ENCODE results near the gene RNF222.
"Not testable (repeated sequence)": the region's sequence is repeated elsewhere in the genome, so short reads cannot be mapped to it uniquely, and the experiment has no call there.

The RNF222 gene

DNA sequence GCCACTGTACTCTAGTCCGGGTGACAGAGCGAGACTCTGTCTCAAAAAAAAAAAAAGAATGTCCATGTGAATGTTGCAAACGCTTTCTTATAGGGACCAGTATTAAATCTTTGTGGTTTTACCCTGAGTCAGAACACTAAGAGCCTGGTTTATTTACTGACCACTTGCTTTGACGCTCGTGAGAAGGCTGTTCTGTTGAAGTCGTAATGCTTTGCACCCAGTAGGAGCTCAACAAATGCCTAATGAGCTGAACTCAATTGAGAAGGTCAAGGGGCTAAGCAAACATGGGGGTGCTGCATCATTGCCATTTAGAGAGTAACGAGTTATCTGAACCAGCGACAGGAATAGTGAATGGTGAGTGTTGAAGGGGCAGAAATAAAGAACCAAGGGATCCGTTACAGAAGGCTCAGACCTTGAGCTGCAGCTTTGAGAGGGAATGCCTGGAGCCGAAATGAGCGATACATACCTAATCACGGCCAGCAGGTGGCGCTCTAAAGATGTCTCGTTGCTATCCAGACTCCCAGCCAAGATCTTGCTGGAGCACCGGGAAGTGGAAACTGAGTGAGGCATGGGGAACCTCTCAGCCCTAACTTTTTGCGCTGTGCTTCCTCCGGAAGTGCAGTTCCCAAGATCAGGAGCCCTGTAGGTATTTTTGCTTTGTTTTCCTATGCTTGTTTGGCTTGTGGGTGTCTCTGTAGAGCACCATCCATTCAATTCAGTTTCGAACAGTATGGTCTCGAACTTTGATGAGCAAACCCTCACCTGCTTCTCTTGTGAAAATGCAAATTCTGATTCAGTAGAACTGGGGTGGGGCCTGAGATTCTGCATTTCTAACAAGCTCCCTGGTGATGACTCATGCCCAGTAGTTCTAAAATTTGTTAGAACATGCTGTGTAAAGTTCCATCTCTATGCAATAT lies 12.6 kb upstream of the RNF222 start:
- DNase-seq, result no peak

DNA sequence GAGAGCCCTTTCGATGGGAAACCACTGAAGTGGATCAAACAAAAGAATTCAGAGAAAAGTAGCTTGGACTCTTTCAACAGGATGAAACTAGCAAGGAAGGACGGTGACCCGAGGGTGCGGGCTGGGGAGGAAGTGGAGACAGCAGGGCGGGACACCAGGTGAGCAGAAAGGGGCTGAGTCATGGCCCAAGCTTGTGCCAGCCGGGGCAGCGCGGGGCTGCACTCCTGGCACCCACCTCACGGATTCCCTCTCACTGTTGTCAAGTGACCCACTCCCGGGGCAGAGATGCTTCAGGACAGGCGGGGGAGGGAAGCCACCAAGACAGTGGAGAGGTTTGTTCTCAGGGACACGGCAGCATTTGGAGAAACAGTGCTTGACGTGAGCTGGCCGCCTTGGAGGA lies 10.7 kb upstream of the RNF222 start:
- no peak for DNase-seq

DNA sequence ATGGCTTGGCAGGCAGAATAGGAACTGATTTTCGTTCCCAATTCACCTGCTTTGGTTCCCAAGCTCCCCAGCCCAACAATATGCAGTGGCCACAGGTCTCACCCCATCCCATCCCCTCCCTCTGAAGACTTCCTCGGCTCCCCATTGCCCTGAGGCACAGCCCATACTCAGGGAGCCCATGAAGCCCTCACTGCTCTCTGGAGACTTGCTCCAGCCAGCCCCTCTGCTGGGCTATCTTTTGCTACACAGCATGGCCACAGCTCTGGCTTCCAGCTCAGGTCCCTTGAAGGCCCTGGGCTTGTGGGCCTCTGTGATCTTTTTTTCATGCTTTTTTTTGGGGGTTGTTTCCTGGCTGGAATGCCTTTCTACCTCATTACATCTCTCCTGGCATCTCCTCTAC lies 8.5 kb upstream of the RNF222 start:
- no peak for DNase-seq

DNA sequence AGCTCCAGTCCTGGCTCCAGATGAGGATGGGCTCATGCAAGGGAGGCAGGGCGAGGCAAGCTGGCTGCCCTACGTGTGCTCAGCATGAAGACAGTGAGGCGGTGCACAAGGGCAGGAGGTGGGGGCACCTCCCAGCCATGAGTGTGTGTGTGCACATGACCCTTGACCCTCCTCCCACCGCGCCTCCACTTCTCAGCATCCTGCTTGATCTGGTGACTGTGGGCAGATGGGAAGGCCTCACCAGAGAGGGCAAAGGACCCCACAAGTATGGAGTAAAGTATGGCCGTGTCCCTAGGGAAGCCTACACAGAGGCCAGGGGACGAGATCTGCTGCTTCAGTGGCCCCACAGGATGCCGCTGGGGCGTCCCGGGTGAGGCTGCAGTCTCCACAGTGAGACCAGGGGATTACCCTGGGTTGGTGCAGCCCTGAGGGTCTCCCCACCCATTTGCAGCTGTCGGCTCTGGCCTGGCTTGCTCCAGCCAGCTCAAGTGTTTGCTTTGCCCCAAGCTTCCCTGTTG lies 7.9 kb upstream of the RNF222 start:
- DNase-seq, result no peak

DNA sequence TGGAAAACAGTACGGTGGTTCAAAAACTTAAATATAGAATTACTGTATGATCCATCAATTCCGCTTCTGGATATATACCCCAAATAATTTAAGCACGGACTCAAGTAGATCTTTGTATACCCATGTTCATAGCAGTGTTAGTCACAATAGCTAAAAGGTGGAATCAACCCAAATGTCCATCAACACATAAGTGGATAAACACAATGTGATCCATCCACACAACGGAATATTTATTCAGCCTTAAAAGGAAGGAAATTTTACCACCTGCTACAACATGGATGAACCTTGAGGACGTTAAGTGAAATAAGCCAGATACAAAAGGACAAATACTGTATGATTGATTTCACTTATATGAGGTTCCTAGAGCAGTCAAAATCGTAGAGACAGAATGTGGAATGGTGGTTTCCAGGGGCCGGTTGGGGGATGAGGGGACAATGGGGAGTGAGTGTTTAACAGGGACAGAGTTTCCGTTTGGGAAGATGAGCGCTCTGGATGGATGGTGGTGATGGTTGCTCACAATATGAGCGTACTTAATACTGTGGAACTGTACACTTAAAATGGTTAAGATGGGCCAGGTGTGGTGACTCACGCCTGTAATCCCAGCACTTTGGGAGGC lies 5.4 kb upstream of the RNF222 start:
- no peak for DNase-seq

DNA sequence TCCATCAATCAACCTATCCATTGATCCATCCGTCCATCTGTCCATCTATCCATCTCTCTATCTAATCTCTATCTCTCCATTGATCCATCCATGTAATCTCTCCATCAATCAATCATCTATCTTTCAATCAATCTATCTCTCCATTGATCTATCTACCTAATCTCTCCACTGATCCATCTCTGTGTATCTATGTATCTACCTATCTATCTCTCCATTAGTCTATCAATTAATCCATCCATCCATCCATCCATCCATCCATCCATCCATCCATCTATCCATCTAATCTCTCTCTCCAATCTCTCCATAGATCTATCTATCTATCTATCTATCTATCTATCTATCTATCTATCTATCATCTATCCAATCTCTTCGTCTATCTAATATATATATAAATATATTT lies 3.5 kb upstream of the RNF222 start:
- DNase-seq, result no peak

DNA sequence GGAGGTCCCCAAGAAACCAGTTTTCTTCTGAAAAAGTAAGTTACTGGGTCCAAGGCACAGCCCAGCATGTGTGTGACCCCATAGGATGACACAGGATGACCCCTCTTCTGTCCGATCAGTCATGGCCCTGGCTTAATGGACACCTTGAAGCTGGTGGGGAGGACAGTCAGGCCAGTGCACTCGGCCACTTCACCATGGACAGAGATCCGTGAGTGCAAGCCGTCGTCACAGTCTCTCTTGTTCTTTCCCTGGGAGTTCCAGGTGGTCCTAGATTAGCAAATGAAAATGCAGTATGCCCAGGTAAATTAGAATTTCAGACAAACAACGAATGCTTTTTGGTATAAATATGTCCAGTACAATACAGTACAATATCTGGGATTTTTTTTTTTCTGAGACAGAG lies 1.4 kb upstream of the RNF222 start:
- DNase-seq, result no peak

DNA sequence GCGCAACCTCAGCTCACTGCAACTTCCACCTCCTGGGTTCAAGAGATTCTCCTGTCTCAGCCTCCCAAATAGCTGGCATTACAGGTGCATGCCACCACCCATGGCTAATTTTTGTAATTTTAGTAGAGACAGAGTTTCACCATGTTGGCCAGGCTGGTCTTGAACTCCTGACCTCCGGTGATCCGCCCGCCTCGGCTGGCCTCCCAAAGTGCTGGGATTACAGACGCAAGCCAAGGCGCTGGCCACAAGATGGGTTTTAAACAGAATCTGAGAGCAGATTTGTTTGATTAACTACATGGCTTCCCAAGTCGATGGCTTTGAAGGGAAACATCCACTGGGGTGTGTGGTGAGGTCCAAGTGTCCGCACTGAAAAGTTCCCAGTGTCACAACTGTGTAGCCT lies 3.1 kb downstream of the RNF222 start:
- DNase-seq, result not testable (repeated sequence)

DNA sequence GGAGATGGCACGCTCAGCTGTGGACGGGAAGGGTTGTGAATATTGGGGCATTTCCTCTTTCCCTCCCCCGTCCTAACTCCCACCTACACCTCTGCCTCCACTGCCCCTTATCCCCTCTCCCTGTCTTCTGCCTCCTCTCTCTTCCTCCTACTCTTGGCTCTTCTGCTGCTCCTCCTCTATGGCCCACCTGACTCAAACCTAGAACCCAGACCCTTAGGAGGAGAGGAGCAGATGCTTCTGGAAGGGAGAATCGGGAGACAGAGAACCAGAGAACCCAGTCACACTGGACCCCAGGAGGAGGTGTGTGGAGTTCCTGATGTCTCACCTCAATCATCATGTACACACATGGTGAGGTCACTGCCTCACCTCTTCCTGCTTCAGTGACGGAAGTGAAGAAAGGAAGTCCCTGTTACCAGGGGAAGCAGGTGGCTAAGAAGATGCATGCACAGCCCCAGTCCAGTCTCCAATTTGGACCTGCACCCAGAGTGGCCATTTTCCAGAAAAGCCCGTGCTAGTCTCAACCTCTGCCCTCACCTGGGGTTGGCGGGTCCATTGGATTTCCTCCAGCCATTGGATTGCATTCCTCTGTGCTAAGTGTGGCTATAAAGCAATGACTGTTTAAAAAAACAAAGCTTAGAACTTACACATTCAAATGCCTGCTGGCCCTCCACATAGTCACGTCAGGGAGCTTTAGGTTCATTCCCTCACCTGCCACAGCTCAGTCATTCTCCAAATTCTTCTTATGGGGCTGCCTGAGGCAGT lies 4.0 kb downstream of the RNF222 start:
- DNase-seq, result no peak

DNA sequence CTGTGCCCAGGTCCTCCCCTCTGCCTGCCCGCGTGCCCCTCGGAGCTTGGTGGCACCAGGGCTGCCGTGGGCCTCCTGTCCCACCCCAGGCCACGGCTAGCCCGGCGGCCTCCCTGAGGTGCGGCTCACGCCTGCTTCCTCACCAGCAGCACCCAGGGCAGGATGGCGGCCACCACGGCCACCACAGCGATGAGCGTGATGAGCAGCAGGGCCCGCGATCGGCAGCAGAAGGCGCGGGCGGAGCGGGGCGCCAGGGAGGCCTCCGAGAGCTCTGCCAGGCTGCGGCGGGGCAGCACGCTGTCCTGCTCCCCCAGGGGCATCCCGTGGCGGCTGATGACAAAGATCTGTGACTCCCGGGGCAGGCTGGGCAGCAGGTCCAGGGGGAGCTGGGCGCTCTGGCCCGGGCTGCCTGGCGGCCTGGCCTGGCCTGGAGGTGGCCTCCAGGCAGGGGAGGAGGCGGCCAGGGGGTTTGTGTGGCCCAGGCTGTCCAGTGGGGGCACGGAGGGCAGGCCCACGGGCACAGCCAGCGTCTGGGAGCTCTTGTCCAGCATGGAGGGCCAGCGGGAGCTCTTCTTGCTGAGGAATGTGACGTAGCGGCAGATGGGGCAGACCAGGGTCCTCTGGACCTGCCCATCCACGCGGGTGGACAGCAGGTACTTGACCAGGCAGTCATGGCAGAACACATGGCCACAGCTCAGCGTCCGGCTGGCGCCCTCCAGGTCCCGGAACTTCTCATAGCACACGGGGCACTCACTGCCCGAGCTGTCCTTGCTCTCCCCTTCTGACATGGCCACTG lies 4.8 kb downstream of the RNF222 start:
- DNase-seq, result no peak

DNA sequence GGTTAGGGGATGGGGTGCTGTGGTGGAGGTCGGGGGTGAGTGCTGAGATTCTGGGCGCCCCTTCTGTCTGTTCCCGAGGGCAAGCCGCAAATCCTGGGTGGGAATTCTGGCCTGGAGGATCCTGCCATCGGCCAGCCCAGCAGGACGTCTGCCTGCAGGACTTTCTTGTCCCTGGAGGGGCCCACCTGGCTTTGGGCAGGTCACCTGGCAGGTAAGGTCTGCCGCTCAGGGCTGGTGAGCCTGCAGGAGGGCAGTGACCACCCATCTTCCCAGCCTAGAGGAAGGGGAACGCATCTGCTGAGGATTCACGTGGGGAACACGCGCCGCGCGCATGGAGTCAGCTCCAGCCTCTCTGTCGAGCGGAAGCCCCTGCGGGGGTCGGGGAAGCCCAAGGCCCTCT lies 5.4 kb downstream of the RNF222 start:
- no peak for DNase-seq

DNA sequence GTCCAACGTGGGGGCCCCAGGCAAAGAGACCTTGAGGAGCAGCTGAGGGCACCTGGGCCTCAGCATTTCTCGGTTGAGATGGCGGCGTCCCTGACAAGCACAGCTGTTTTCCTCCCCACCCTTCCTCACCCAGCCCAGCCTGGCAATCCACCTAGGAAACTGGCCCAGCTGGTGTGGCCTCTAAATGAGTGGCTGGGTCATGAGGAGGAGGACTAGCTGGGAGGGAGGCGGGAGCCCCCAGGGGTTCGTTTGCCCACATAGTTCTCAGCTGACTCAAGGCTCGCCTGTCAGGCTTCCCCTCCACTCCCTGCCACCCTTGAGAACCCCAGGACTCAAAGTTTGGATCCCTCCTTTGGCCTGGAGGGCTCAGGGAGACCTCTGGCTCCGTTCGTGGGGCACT lies 5.9 kb downstream of the RNF222 start:
- no peak for DNase-seq

DNA sequence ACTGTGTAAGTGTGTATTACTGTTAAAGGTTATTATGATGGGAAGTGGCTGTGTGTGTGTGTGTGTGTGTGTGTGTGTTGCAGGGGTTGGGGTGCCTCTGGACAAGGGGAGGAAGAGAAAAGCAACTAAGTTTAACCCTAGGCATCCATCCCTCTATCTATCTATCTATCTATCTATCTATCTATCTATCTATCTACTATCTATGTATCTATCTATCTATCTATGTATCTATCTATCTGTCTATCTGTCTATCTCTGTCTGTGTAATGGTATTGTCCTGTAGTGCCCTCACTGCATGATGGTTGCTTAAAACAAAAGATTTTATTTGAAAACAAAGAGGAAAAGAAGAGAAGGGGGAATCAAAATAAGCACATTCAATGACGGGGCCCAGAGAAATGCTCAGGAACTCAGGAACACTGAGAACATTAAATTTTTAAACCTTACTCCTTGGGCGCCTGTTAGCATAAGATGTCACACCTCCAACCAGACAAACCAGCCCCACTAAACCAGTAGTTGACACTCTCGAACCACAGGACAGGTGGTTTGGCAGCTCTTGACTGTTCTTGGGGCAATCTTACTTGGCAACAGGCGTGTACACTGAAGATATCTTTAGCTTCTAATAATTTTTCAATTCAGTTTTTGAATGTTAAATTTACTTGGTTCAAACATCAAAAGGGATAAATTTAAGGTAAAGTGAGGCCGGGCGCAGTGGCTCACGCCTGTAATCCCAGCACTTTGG lies 9.5 kb downstream of the RNF222 start:
- DNase-seq, result no peak

DNA sequence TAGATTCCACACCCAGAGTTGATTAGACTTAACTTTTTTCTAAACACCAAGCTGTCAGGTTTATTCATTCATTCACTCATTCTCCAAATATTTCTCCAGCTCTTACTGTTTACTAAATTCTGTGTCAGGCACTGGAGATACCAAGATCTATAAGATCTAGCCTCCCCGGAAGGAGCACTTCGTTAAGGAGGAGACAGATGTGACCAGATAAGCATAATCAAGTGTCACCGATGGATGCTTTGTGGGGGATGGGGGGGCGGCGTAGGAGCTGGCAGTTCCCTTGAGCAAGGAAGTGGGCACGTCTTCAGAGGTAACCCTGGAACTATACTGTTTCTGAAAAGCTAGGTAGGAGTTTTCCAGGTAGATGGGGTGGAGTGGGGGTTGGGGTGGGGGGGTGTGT lies 10.8 kb downstream of the RNF222 start:
- no peak for DNase-seq

DNA sequence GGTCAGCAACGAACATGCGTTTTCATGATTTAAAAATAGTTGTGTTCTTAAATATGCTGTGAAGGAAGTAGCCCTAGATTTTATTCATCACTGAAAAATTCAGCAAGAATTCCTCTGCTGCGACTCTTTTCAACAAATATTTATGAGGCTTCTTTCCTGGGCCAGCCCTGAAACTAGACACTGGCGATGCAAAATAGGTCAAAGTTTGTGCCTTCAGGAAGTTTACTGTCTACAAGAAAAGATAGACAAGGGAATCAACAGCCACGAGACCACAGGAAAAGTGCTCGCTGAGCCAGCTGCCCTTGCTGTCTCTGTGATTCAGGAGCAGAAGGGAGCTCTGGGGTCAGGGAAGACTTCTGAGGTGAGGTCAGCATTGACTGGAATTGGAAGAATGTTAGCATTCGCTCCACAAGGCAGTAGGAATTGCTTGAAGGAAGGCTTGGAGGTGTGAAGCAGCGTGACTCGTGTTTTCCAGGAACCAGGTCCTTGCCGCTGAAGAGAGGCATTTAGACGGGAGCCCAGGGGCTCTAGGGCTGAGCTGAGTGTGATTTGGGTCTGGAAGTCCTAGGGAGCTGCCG lies 12.7 kb downstream of the RNF222 start:
- no peak for DNase-seq

DNA sequence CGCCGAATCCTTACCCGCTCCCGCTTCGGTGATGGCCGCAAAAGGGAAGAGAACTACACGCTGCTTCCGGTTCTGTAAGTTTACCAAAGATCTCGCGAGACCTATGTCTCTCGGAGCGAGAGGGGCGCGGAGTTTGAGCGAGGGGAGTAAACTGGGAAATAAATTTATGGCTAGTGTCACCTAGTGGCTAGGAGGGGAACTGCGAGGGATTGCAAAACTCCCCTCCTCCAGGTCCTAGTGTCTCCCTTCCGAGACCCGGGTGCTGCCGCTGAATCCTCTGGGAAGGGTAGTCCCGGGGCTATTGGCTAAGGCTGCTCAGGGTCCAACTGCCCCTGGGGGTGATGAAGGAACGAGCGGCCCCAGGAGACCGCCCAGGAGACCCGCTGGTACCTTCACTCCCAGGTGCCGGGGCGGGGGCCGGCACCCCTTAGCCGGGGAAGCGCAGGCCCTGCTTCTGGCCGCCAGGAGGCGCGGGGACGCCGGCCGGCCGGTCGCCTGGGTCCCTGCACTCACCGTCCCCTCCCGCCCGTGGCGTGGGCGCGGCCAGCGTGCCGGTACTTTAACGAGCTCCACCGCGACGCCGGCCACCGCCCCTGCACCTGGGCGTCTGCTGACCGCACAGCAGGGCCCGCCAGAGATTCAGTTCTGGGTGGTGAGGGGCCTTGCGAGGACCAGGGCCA lies 14.3 kb downstream of the RNF222 start, which contains the start of gene RPL26:
Gene RPL26, minus strand, starts transcription at position 51 of the 680 bp plus-strand sequence. CDS start 883 bp downstream, outside the sequence.
- DNase-seq, result peak; percentile 84

DNA sequence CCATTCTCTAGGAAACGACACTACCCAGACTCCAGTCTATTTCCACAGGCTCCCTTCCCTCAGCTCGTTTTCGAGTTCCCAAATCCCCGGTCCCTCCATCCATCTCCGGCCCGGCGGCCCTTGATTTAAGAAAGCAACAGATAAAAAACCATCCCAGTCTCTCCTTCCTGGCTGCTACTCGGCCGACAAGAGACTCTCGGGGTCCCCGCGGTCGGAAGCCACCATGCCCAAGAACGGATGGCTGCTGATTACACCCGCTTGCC lies 14.8 kb downstream of the RNF222 start:
- no peak for DNase-seq

DNA sequence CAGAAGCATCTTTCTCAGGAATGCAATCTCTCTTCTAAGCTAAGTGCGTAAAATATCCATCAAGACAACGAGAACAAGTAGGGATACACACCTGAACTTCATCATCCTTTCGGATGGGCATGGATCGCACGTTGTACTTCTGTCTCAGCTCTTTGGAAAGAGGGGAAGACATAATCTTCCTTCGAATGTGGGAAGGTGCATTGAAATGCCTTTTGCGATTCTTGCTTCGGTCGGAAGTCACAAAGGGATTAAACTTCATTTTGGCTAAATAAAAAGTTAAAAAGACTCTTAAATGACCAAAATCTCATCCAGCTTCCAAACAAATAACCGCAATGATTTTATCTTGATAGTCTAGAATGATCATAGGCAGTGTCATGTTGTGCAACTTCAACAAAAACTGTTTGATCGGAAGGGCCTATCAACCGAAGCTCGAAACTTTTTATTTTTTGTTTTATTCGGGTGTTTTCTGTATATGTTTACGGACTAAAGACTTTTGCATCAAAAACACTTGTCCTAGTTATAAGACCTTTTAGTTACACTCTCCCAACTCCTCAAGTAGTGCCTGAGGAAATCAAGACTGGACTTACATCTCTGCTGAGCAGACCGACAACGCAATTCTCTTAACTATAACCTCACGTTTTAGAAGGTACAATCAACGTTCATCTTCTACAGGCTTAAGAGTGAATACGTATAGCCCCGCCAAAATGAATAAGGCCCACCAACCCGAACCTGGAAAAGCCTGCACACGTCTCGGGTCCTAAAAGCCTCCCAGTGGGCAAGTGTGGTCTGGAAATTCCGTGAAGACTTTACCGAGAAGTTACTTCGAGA lies 15.4 kb downstream of the RNF222 start:
- no peak for DNase-seq

DNA sequence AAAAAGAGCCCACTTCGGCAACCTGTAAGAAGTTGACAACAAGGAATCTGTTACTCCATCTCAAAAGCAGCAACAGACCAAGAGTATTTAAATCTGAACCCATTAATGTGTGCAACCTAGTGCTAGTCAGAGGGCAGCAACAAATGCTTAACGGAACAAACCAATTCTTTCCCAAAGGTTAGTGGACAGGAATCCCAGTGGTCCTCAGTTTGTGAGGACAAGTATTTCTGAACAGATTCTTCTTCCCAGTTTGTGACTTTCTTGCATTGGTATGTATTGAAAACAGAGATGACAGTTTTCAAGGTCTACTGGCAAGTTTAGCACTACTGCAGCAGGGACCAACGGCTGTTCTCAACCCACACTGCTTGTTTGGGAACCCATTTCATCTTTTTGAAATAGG lies 17.6 kb downstream of the RNF222 start:
- no peak for DNase-seq

DNA sequence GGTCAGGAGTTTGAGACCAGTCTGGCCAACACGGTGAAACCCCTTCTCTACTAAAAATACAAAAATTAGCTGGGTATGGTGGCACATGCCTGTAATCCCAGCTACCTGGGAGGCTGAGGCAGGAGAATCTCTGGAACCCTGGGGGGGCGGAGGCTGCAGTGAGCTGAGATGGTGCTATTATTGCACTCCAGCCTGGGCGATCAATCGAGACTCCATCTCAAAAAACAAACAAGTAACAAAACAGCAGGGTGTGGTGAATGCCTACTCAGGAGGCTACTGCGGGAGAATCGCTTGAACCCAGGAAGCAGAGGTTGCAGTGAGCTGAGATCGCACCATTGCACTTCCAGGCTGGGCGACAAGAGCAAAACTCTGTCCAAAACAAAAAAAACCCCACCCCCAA lies 19.5 kb downstream of the RNF222 start:
- DNase-seq, result not testable (repeated sequence)
